Erythroblast (primary cell): ENCODE results near the gene LRIG1.

ENCODE experiments used
- GATA1 ChIP-seq: IDR thresholded peaks from 2 replicates; pipeline ENCODE4 v1.6.1; 2011; ENCODE audit warnings: low read depth, mild to moderate bottlenecking, control low read depth, low read length, moderate library complexity
- POLR2A ChIP-seq: IDR thresholded peaks from 2 replicates; pipeline ENCODE4 v1.6.1; 2011; ENCODE audit warnings: mild to moderate bottlenecking, low read length

DNA sequence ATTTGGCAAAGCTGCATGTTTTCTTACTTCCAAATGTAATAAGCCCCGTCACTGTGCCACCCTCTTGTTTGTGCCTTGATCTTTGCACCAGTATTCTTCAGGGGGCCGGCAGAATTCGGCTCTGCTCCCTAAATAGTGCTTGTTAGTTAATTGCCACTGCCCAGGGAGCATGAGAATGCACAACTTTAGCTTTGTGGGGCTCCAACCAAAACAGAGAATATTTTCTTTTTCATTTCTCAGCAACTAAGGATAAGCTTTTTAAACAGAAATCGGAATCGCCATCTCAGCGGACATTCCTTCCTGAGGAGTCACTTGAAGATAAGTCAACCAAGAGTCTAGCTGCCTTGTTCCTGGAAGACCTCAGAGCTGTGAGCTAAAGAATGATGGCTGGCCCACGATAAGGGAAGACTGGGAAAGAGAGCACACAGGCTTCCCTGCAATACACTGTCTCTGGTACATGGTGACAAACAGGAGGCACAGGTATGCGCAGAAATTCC lies 106.0 kb downstream of the LRIG1 start:
- TF ChIP-seq POLR2A: no peak
- TF ChIP-seq GATA1: no peak
